Loucy (cell line): ENCODE data around the gene SLC9A8.

Experiments
- H2AFZ ChIP-seq: fragments of 200-600 bp; sonication (generic); 2 replicates; pipeline ENCODE4 v1.6.0; 2016; ENCODE audit warnings: antibody characterized with exemption, mild to moderate bottlenecking, low read length, moderate library complexity
- H3F3A ChIP-seq: fragments of 200-600 bp; 2 replicates; pipeline ENCODE4 v1.6.0; 2016; ENCODE audit warnings: antibody characterized with exemption, low read depth, mild to moderate bottlenecking
- H3K27me3 ChIP-seq: fragments of 200-600 bp; sonication (generic); 2 replicates; pipeline ENCODE4 v1.6.1; 2014; ENCODE audit warnings: low read length, mild to moderate bottlenecking; ENCODE audit not compliant: insufficient read depth, poor library complexity, severe bottlenecking
- H3K36me3 ChIP-seq: fragments of 200-600 bp; sonication (generic); 2 replicates; pipeline ENCODE4 v1.6.1; 2016; ENCODE audit warnings: low read length; ENCODE audit not compliant: insufficient read depth
- H3K4me1 ChIP-seq: fragments of 200-600 bp; sonication (generic); 2 replicates; pipeline ENCODE4 v1.5.1; 2014; ENCODE audit warnings: low read length, mild to moderate bottlenecking; ENCODE audit not compliant: insufficient read depth, poor library complexity, severe bottlenecking
- H3K4me2 ChIP-seq: fragments of 200-600 bp; sonication (generic); 2 replicates; pipeline ENCODE4 v1.6.0; 2014; ENCODE audit warnings: antibody characterized with exemption, low read length, low read depth, mild to moderate bottlenecking; ENCODE audit not compliant: poor library complexity, severe bottlenecking
- H3K4me3 ChIP-seq: fragments of 200-600 bp; sonication (generic); 2 replicates; pipeline ENCODE4 v1.5.1; 2014; ENCODE audit warnings: low read length, mild to moderate bottlenecking, mixed read lengths; ENCODE audit not compliant: poor library complexity, severe bottlenecking
- H3K79me2 ChIP-seq: fragments of 200-600 bp; sonication (generic); 2 replicates; pipeline ENCODE4 v1.6.1; 2014; ENCODE audit warnings: low read length; ENCODE audit not compliant: insufficient read depth
- H3K9ac ChIP-seq: fragments of 200-600 bp; sonication (generic); 2 replicates; pipeline ENCODE4 v1.6.0; 2014; ENCODE audit warnings: mild to moderate bottlenecking, low read depth, low read length, moderate library complexity; ENCODE audit not compliant: poor library complexity, severe bottlenecking
- H3K9me2 ChIP-seq: fragments of 200-600 bp; sonication (generic); replicated peaks from 2 replicates; pipeline ENCODE4 v1.6.1; 2016; ENCODE audit warnings: low read depth, low read length, mixed read lengths
- H3K9me3 ChIP-seq: fragments of 200-600 bp; sonication (generic); 2 replicates; pipeline ENCODE4 v1.6.1; 2014; ENCODE audit warnings: mild to moderate bottlenecking, antibody characterized with exemption, low read length, low read depth; ENCODE audit not compliant: insufficient read depth
- H4K20me1 ChIP-seq: fragments of 200-600 bp; sonication (generic); 2 replicates; pipeline ENCODE4 v1.6.0; 2014; ENCODE audit warnings: antibody characterized with exemption, low read length, mild to moderate bottlenecking; ENCODE audit not compliant: insufficient read depth, poor library complexity, severe bottlenecking
- EZH2phosphoT487 ChIP-seq: fragments of 200-600 bp; IDR thresholded peaks from 2 replicates; pipeline ENCODE4 v1.6.1; 2018; ENCODE audit warnings: antibody characterized with exemption, mild to moderate bottlenecking, moderate library complexity, borderline replicate concordance
- TF ChIP-seq, protein P1 (sequence below): fragments of 200-600 bp; sonication (generic); conservative IDR thresholded peaks from 2 replicates; pipeline ENCODE4 v1.5.1; 2014; ENCODE audit warnings: mild to moderate bottlenecking, antibody characterized with exemption, low read length

Gene SLC9A8, protein sequence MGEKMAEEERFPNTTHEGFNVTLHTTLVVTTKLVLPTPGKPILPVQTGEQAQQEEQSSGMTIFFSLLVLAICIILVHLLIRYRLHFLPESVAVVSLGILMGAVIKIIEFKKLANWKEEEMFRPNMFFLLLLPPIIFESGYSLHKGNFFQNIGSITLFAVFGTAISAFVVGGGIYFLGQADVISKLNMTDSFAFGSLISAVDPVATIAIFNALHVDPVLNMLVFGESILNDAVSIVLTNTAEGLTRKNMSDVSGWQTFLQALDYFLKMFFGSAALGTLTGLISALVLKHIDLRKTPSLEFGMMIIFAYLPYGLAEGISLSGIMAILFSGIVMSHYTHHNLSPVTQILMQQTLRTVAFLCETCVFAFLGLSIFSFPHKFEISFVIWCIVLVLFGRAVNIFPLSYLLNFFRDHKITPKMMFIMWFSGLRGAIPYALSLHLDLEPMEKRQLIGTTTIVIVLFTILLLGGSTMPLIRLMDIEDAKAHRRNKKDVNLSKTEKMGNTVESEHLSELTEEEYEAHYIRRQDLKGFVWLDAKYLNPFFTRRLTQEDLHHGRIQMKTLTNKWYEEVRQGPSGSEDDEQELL

DNA sequence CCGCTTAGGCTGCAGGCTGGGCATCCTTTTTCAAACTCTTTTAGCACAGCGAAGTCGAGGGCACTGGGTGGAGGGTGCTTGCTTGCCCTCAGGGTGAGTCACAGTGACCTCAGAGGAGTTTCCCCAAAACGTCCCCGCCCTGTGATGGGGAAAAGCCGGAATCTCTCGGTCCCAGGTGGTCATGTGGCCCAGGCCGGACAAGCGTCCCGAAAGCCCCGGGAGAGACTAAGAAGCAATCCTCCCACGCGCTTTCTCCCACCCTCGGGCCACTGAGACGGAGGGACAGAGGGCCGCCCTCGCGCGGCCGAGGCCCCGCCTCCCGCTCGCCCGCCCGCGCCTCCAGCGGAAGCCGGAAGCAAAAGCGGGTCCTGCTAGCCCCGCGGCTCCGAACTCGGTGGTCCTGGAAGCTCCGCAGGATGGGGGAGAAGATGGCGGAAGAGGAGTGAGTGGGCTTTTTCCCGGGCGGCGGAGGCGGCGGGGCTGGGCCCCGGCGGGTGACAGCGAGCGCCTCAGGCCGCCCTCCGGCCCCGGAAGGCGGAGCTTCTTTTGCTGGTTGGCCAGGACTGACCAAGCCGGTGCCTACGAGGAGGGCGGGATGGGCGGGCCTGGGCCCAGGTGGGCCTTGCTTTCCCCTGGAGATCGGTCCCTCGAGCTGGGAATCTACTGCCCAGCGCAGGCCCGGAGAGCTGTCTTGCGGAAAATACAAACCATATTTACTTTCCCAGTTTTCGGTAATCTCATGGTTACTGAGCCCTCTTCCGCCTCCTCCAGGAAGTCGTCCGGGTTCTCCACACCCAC lies at the start of gene SLC9A8:
TSS of gene SLC9A8 (plus strand) at position 322 of the 798 bp plus-strand sequence. CDS start at position 417, 95 bp downstream.
- Histone ChIP-seq H3K4me2 (peak within 1 kb of the TSS; percentile 88), H2AFZ (peak within 1 kb of the TSS; percentile 94), H4K20me1 (no peaks in the 10 kb centered on the region), H3K4me3 (peak within 1 kb of the TSS; percentile 96), H3K4me1 (peaks cover 12% of the 10 kb centered on the region), H3K9ac (peak within 1 kb of the TSS; percentile 94), H3K9me3 (no peaks in the 10 kb centered on the region), H3K36me3 (0 out of 2 replicates have a peak, but pooled peaks cover 4% of the 10 kb centered on the region), H3K79me2 (peaks cover 14% of the 10 kb centered on the region), H3K9me2 (no peaks in the 10 kb centered on the region), H3F3A (no peaks in the 10 kb centered on the region), H3K27me3 (no peaks in the 10 kb centered on the region)
- no peak for TF ChIP-seq EZH2phosphoT487
- TF ChIP-seq, protein P1, sequence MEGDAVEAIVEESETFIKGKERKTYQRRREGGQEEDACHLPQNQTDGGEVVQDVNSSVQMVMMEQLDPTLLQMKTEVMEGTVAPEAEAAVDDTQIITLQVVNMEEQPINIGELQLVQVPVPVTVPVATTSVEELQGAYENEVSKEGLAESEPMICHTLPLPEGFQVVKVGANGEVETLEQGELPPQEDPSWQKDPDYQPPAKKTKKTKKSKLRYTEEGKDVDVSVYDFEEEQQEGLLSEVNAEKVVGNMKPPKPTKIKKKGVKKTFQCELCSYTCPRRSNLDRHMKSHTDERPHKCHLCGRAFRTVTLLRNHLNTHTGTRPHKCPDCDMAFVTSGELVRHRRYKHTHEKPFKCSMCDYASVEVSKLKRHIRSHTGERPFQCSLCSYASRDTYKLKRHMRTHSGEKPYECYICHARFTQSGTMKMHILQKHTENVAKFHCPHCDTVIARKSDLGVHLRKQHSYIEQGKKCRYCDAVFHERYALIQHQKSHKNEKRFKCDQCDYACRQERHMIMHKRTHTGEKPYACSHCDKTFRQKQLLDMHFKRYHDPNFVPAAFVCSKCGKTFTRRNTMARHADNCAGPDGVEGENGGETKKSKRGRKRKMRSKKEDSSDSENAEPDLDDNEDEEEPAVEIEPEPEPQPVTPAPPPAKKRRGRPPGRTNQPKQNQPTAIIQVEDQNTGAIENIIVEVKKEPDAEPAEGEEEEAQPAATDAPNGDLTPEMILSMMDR = no peak; the same call in 1 of the 2 replicates

DNA sequence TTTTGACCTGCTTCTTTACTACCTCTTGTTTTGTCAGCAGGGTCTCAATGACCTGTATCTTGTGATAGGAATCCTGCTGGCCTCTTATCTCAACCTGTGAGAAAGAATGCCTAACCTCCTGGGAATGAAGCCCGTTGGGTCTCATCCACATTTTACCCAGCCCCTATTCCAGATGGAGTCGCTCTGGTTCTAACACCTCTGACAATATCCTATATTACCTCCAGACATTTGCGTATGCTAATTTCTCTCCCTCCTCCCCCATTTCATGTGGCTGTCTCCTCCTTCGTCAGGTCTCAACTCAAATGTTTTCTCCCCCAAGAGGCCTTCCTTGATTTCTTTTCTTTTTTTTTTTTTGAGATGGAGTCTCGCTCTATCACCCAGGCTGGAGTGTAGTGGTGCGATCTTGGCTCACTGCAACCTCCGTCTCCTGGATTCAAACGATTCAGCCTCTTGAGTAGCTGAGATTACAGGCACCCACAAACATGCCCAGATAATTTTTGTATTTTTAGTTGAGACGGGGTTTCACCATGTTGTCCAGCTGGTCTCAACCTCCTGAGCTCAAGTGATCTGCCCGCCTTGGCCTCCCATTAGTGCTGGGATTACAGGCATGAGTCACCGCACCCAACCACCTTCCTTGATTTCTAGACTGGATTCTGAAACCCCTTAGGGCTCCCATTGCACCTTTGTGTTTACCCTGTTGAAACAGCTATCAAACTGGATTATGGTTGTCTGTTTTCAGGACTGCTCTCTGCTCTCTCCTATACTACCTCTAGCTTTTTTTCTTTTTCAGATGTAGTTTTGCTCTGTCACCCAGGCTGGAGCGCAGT lies 49.5 kb upstream of the SLC9A8 start:
- no peaks in the 10 kb centered on the region for H3K79me2 ChIP-seq

More for the DNA sequence above, 49.5 kb upstream of the SLC9A8 start:
- peaks cover 9% of the 10 kb centered on the region for H3K4me1 ChIP-seq
- H4K20me1 ChIP-seq = no peaks in the 10 kb centered on the region
- H3F3A ChIP-seq = no peaks in the 10 kb centered on the region
- peaks cover 7% of the 10 kb centered on the region for H3K27me3 ChIP-seq
- no peak overlapping the region for H3K4me3 ChIP-seq
- no peak overlapping the region for H3K4me2 ChIP-seq
- no peaks in the 10 kb centered on the region for H3K36me3 ChIP-seq
- TF ChIP-seq EZH2phosphoT487 = no peak
- TF ChIP-seq, protein P1 = no peak
- no peak overlapping the region for H3K9ac ChIP-seq
- no peaks in the 10 kb centered on the region for H3K9me2 ChIP-seq
- no peaks in the 10 kb centered on the region for H3K9me3 ChIP-seq
- no peak overlapping the region for H2AFZ ChIP-seq
